HEK293 (cell line): Measurements from ENCODE around the gene SCUBE1.

Experiments
- CTCF ChIA-PET: fragments of 350-600 bp; formaldehyde crosslinking; extraction: SDS; loops from one replicate; lab custom pipeline; 2021; ENCODE audit warnings: antibody characterized with exemption; lab: Yijun Ruan, JAX
- POLR2A ChIA-PET: fragments of 300-600 bp; formaldehyde crosslinking; extraction: SDS; loops from one replicate; lab custom pipeline; 2020; ENCODE audit warnings: antibody characterized with exemption, inconsistent platforms; lab: Yijun Ruan, JAX
- H3K27ac ChIP-seq: fragments of 200-500 bp; sonication (Bioruptor generic); 2 replicates; pipeline ENCODE4 v1.5.1; 2014; ENCODE audit warnings: low read depth, low read length, control low read depth, inconsistent platforms; ENCODE audit errors: extremely low read depth
- H3K36me3 ChIP-seq, 2 experiments: fragments of 200-500 bp in 1 of 2; sonication (Bioruptor generic) in 1 of 2; 1 replicate in 1 of 2; 2 replicates in 1 of 2; pipeline ENCODE4 v1.5.1; 2014 to 2017; ENCODE audit warnings: inconsistent platforms in 2 of 2, low read length in 2 of 2; ENCODE audit not compliant: control insufficient read depth in 2 of 2, insufficient read depth in 1 of 2
- H3K4me1 ChIP-seq: fragments of 200-500 bp; sonication (Bioruptor generic); 2 replicates; pipeline ENCODE4 v1.5.1; 2014; ENCODE audit warnings: mild to moderate bottlenecking, low read length, inconsistent platforms; ENCODE audit not compliant: control insufficient read depth, insufficient read depth
- H3K4me3 ChIP-seq: 2 replicates; pipeline ENCODE4 v1.5.1; 2011; ENCODE audit warnings: low read depth, mild to moderate bottlenecking, control low read depth, low read length, moderate library complexity
- H3K9me3 ChIP-seq: fragments of 200-500 bp; sonication (Bioruptor generic); 2 replicates; pipeline ENCODE4 v1.5.1; 2014; ENCODE audit warnings: low read depth, low read length, inconsistent platforms; ENCODE audit not compliant: control insufficient read depth, insufficient read depth
- KLF10 ChIP-seq: fragments of 450-650 bp; IDR thresholded peaks from 2 replicates; pipeline ENCODE4 v1.5.1; 2018; ENCODE audit warnings: missing biosample characterization, mild to moderate bottlenecking, missing genetic modification characterization
- SALL2 ChIP-seq: fragments of 450-650 bp; formaldehyde crosslinking; IDR thresholded peaks from 2 replicates; pipeline ENCODE4 v1.5.0; 2017; ENCODE audit warnings: missing biosample characterization, mild to moderate bottlenecking, missing genetic modification characterization, borderline replicate concordance
- SP2 ChIP-seq: fragments of 450-650 bp; formaldehyde crosslinking; IDR thresholded peaks from 2 replicates; pipeline ENCODE4 v1.5.1; 2016; ENCODE audit warnings: missing biosample characterization, missing genetic modification characterization
- ZBTB7A ChIP-seq: fragments of 450-650 bp; formaldehyde crosslinking; IDR thresholded peaks from 2 replicates; pipeline ENCODE4 v1.5.1; 2016; ENCODE audit warnings: low read depth, missing biosample characterization, missing genetic modification characterization
- ZNF132 ChIP-seq: fragments of 450-650 bp; formaldehyde crosslinking; IDR thresholded peaks from 2 replicates; pipeline ENCODE4 v1.5.1; 2017; ENCODE audit warnings: missing biosample characterization, missing genetic modification characterization, borderline replicate concordance
- ZNF175 ChIP-seq: fragments of 450-650 bp; formaldehyde crosslinking; IDR thresholded peaks from 2 replicates; pipeline ENCODE4 v1.5.1; 2016; ENCODE audit warnings: missing biosample characterization, missing genetic modification characterization
- ZNF18 ChIP-seq: fragments of 450-650 bp; formaldehyde crosslinking; IDR thresholded peaks from 2 replicates; pipeline ENCODE4 v1.5.1; 2016; ENCODE audit warnings: missing biosample characterization, missing genetic modification characterization
- ZNF202 ChIP-seq: fragments of 450-650 bp; formaldehyde crosslinking; IDR thresholded peaks from 2 replicates; pipeline ENCODE4 v1.5.1; 2016; ENCODE audit warnings: missing biosample characterization, missing genetic modification characterization, borderline replicate concordance
- ZNF324 ChIP-seq: fragments of 450-650 bp; formaldehyde crosslinking; IDR thresholded peaks from 2 replicates; pipeline ENCODE4 v1.5.1; 2016; ENCODE audit warnings: missing biosample characterization, missing genetic modification characterization
- ZNF362 ChIP-seq: fragments of 450-650 bp; formaldehyde crosslinking; IDR thresholded peaks from 2 replicates; pipeline ENCODE4 v1.5.1; 2016; ENCODE audit warnings: missing biosample characterization, missing genetic modification characterization
- ZNF366 ChIP-seq: fragments of 450-650 bp; formaldehyde crosslinking; conservative IDR thresholded peaks from 2 replicates; pipeline ENCODE4 v1.5.1; 2016; ENCODE audit warnings: missing biosample characterization, missing genetic modification characterization
- ZNF423 ChIP-seq: fragments of 450-650 bp; formaldehyde crosslinking; IDR thresholded peaks from 2 replicates; pipeline ENCODE4 v1.5.1; 2016; ENCODE audit warnings: missing biosample characterization, missing genetic modification characterization
- ZNF426 ChIP-seq: fragments of 450-650 bp; formaldehyde crosslinking; IDR thresholded peaks from 2 replicates; pipeline ENCODE4 v1.5.1; 2017; ENCODE audit warnings: missing biosample characterization, missing genetic modification characterization, mild to moderate bottlenecking, inconsistent platforms, moderate library complexity
- ZNF473 ChIP-seq: fragments of 450-650 bp; formaldehyde crosslinking; IDR thresholded peaks from 2 replicates; pipeline ENCODE4 v1.5.1; 2017; ENCODE audit warnings: missing biosample characterization, missing genetic modification characterization
- ZNF488 ChIP-seq: fragments of 450-650 bp; formaldehyde crosslinking; IDR thresholded peaks from 2 replicates; pipeline ENCODE4 v1.5.1; 2016; ENCODE audit warnings: missing biosample characterization, missing genetic modification characterization
- ZNF621 ChIP-seq: fragments of 450-650 bp; formaldehyde crosslinking; IDR thresholded peaks from 2 replicates; pipeline ENCODE4 v1.5.1; 2017; ENCODE audit warnings: missing biosample characterization, missing genetic modification characterization
- ZSCAN16 ChIP-seq: fragments of 450-650 bp; formaldehyde crosslinking; IDR thresholded peaks from 2 replicates; pipeline ENCODE4 v1.5.1; 2016; ENCODE audit warnings: missing biosample characterization, missing genetic modification characterization
- TF ChIP-seq, protein P1 (sequence below): fragments of 450-650 bp; formaldehyde crosslinking; IDR thresholded peaks from 2 replicates; pipeline ENCODE4 v1.5.1; 2016; ENCODE audit warnings: missing biosample characterization, missing genetic modification characterization
- TF ChIP-seq, protein P2 (sequence below): fragments of 450-650 bp; formaldehyde crosslinking; IDR thresholded peaks from 2 replicates; pipeline ENCODE4 v1.5.1; 2017; ENCODE audit warnings: missing biosample characterization, missing genetic modification characterization

SCUBE1 gene

DNA sequence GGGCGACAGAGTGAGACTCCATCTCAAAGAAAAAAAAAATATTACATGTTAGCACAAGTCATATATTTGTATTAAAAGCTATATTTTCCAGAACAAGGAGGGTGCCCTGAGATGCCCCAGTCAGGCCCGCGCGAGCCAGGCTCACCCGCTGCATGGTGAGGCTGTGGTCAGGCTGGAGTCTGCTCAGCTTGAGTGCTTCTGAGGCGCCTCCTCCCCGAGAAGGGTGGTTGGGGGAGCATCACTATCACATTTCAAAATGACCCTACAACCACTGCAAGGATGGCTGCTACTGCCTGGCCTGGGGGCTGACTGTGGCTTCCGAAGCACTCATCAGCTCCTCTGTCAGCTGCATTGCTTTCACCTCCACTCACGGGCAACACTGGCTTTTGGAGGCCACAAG lies 77.1 kb downstream of the SCUBE1 start:
- no peaks in the 10 kb centered on the region for H3K9me3 ChIP-seq
- H3K27ac ChIP-seq = no peak overlapping the region
- ChIA-PET POLR2A (interaction anchor here (1.5 kb wide), 1 partner anchor 12 kb away, joined by 3 read pairs; no protein-coding TSS in a partner anchor), CTCF (interaction anchor here (0.6 to 5.6 kb wide), 6 partner anchors 7 to 451 kb away, joined by 3 to 31 read pairs (median 8); no protein-coding TSS in a partner anchor)
- TF ChIP-seq ZNF366 (tag by site-specific recombination) (no peak), ZNF423 (tag by site-specific recombination) (no peak), SP2 (tag by site-specific recombination) (no peak), ZNF175 (tag by site-specific recombination) (no peak), SALL2 (tag by site-specific recombination) (no peak), ZNF324 (no peak), ZNF362 (tag by site-specific recombination) (no peak), ZBTB7A (no peak), ZNF473 (no peak), ZNF621 (tag by site-specific recombination) (no peak), ZNF132 (no peak), ZNF202 (tag by site-specific recombination) (no peak), ZNF426 (no peak), ZNF18 (tag by site-specific recombination) (no peak), KLF10 (tag by site-specific recombination) (no peak), ZNF488 (no peak), ZSCAN16 (tag by site-specific recombination) (no peak)
- TF ChIP-seq, protein P1, sequence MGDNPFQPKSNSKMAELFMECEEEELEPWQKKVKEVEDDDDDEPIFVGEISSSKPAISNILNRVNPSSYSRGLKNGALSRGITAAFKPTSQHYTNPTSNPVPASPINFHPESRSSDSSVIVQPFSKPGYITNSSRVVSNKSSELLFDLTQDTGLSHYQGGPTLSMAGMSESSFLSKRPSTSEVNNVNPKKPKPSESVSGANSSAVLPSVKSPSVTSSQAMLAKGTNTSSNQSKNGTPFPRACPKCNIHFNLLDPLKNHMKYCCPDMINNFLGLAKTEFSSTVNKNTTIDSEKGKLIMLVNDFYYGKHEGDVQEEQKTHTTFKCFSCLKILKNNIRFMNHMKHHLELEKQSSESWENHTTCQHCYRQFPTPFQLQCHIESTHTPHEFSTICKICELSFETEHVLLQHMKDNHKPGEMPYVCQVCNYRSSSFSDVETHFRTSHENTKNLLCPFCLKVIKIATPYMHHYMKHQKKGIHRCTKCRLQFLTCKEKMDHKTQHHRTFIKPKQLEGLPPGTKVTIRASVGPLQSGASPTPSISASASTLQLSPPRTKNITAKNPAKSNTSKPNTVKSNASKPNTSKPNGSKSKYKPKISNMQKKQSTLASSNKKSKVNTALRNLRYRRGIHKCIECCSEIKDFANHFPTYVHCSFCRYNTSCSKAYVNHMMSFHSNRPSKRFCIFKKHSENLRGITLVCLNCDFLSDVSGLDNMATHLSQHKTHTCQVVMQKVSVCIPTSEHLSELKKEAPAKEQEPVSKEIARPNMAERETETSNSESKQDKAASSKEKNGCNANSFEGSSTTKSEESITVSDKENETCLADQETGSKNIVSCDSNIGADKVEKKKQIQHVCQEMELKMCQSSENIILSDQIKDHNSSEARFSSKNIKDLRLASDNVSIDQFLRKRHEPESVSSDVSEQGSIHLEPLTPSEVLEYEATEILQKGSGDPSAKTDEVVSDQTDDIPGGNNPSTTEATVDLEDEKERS (tag by site-specific recombination) = no peak
- TF ChIP-seq, protein P2, sequence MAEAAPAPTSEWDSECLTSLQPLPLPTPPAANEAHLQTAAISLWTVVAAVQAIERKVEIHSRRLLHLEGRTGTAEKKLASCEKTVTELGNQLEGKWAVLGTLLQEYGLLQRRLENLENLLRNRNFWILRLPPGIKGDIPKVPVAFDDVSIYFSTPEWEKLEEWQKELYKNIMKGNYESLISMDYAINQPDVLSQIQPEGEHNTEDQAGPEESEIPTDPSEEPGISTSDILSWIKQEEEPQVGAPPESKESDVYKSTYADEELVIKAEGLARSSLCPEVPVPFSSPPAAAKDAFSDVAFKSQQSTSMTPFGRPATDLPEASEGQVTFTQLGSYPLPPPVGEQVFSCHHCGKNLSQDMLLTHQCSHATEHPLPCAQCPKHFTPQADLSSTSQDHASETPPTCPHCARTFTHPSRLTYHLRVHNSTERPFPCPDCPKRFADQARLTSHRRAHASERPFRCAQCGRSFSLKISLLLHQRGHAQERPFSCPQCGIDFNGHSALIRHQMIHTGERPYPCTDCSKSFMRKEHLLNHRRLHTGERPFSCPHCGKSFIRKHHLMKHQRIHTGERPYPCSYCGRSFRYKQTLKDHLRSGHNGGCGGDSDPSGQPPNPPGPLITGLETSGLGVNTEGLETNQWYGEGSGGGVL (tag by site-specific recombination) = no peak
- H3K4me3 ChIP-seq = no peak overlapping the region
- peaks cover 9% of the 10 kb centered on the region for H3K4me1 ChIP-seq
- no peaks in the 10 kb centered on the region for H3K36me3 ChIP-seq
